HEK293 (cell line): ENCODE measurements around the gene DLGAP3.

Source experiments
- CTCF ChIA-PET: fragments of 350-600 bp; formaldehyde crosslinking; extraction: SDS; loops from one replicate; lab custom pipeline; 2021; ENCODE audit warnings: antibody characterized with exemption; lab: Yijun Ruan, JAX
- POLR2A ChIA-PET: fragments of 300-600 bp; formaldehyde crosslinking; extraction: SDS; loops from one replicate; lab custom pipeline; 2020; ENCODE audit warnings: antibody characterized with exemption, inconsistent platforms; lab: Yijun Ruan, JAX
- H3K27ac ChIP-seq: fragments of 200-500 bp; sonication (Bioruptor generic); 2 replicates; pipeline ENCODE4 v1.5.1; 2014; ENCODE audit warnings: low read depth, low read length, control low read depth, inconsistent platforms; ENCODE audit errors: extremely low read depth
- H3K36me3 ChIP-seq, 2 experiments: fragments of 200-500 bp in 1 of 2; sonication (Bioruptor generic) in 1 of 2; 1 replicate in 1 of 2; 2 replicates in 1 of 2; pipeline ENCODE4 v1.5.1; 2014 to 2017; ENCODE audit warnings: inconsistent platforms in 2 of 2, low read length in 2 of 2; ENCODE audit not compliant: control insufficient read depth in 2 of 2, insufficient read depth in 1 of 2
- H3K4me1 ChIP-seq: fragments of 200-500 bp; sonication (Bioruptor generic); 2 replicates; pipeline ENCODE4 v1.5.1; 2014; ENCODE audit warnings: mild to moderate bottlenecking, low read length, inconsistent platforms; ENCODE audit not compliant: control insufficient read depth, insufficient read depth
- H3K4me3 ChIP-seq: 2 replicates; pipeline ENCODE4 v1.5.1; 2011; ENCODE audit warnings: low read depth, mild to moderate bottlenecking, control low read depth, low read length, moderate library complexity
- H3K9me3 ChIP-seq: fragments of 200-500 bp; sonication (Bioruptor generic); 2 replicates; pipeline ENCODE4 v1.5.1; 2014; ENCODE audit warnings: low read depth, low read length, inconsistent platforms; ENCODE audit not compliant: control insufficient read depth, insufficient read depth
- BCL11B ChIP-seq: fragments of 450-650 bp; formaldehyde crosslinking; IDR thresholded peaks from 2 replicates; pipeline ENCODE4 v1.5.1; 2016; ENCODE audit warnings: low read depth, missing biosample characterization, missing genetic modification characterization
- SP7 ChIP-seq: fragments of 450-650 bp; formaldehyde crosslinking; IDR thresholded peaks from 2 replicates; pipeline ENCODE4 v1.5.1; 2016; ENCODE audit warnings: missing biosample characterization, missing genetic modification characterization
- YY1 ChIP-seq: fragments of 450-650 bp; formaldehyde crosslinking; IDR thresholded peaks from 2 replicates; pipeline ENCODE4 v1.5.1; 2018; ENCODE audit warnings: missing biosample characterization, missing genetic modification characterization
- YY2 ChIP-seq: fragments of 450-650 bp; formaldehyde crosslinking; IDR thresholded peaks from 2 replicates; pipeline ENCODE4 v1.5.1; 2016; ENCODE audit warnings: missing biosample characterization, missing genetic modification characterization
- ZBTB10 ChIP-seq: fragments of 450-650 bp; formaldehyde crosslinking; IDR thresholded peaks from 2 replicates; pipeline ENCODE4 v1.5.1; 2016; ENCODE audit warnings: missing biosample characterization, missing genetic modification characterization
- ZBTB17 ChIP-seq: fragments of 450-650 bp; formaldehyde crosslinking; IDR thresholded peaks from 2 replicates; pipeline ENCODE4 v1.5.1; 2016; ENCODE audit warnings: missing biosample characterization, missing genetic modification characterization
- ZBTB20 ChIP-seq: fragments of 450-650 bp; formaldehyde crosslinking; IDR thresholded peaks from 2 replicates; pipeline ENCODE4 v1.5.1; 2016; ENCODE audit warnings: missing biosample characterization, missing genetic modification characterization
- ZBTB44 ChIP-seq: fragments of 450-650 bp; IDR thresholded peaks from 2 replicates; pipeline ENCODE4 v1.5.1; 2018; ENCODE audit warnings: missing biosample characterization, mild to moderate bottlenecking, missing genetic modification characterization
- ZBTB7A ChIP-seq: fragments of 450-650 bp; formaldehyde crosslinking; IDR thresholded peaks from 2 replicates; pipeline ENCODE4 v1.5.1; 2016; ENCODE audit warnings: low read depth, missing biosample characterization, missing genetic modification characterization
- ZEB2 ChIP-seq: fragments of 450-650 bp; formaldehyde crosslinking; IDR thresholded peaks from 2 replicates; pipeline ENCODE4 v1.5.1; 2016; ENCODE audit warnings: missing biosample characterization, missing genetic modification characterization
- ZIC2 ChIP-seq: fragments of 450-650 bp; formaldehyde crosslinking; IDR thresholded peaks from 2 replicates; pipeline ENCODE4 v1.5.1; 2016; ENCODE audit warnings: missing biosample characterization, missing genetic modification characterization
- ZNF24 ChIP-seq: fragments of 450-650 bp; formaldehyde crosslinking; IDR thresholded peaks from 2 replicates; pipeline ENCODE4 v1.5.1; 2016; ENCODE audit warnings: missing biosample characterization, missing genetic modification characterization
- ZNF335 ChIP-seq: fragments of 450-650 bp; formaldehyde crosslinking; conservative IDR thresholded peaks from 2 replicates; pipeline ENCODE4 v1.5.1; 2016; ENCODE audit warnings: missing biosample characterization, missing genetic modification characterization
- ZNF341 ChIP-seq: fragments of 450-650 bp; formaldehyde crosslinking; IDR thresholded peaks from 2 replicates; pipeline ENCODE4; 2016; ENCODE audit warnings: low read depth, missing biosample characterization, missing genetic modification characterization
- ZNF354C ChIP-seq: fragments of 450-650 bp; formaldehyde crosslinking; IDR thresholded peaks from 2 replicates; pipeline ENCODE4 v1.5.1; 2016; ENCODE audit warnings: missing biosample characterization, missing genetic modification characterization, low read depth, borderline replicate concordance
- ZNF394 ChIP-seq: fragments of 450-650 bp; formaldehyde crosslinking; IDR thresholded peaks from 2 replicates; pipeline ENCODE4 v1.5.1; 2016; ENCODE audit warnings: missing biosample characterization, missing genetic modification characterization, mild to moderate bottlenecking, moderate library complexity, borderline replicate concordance
- ZNF416 ChIP-seq: fragments of 450-650 bp; formaldehyde crosslinking; IDR thresholded peaks from 2 replicates; pipeline ENCODE4 v1.5.1; 2016; ENCODE audit warnings: missing biosample characterization, missing genetic modification characterization
- ZNF510 ChIP-seq: fragments of 450-650 bp; formaldehyde crosslinking; IDR thresholded peaks from 2 replicates; pipeline ENCODE4 v1.5.1; 2018; ENCODE audit warnings: mild to moderate bottlenecking, missing genetic modification characterization, missing biosample characterization; ENCODE audit not compliant: insufficient replicate concordance
- ZNF544 ChIP-seq: fragments of 450-650 bp; formaldehyde crosslinking; IDR thresholded peaks from 2 replicates; pipeline ENCODE4 v1.5.0; 2017; ENCODE audit warnings: missing biosample characterization, missing genetic modification characterization
- ZNF561 ChIP-seq: fragments of 450-650 bp; IDR thresholded peaks from 2 replicates; pipeline ENCODE4 v1.5.1; 2018; ENCODE audit warnings: missing biosample characterization, missing genetic modification characterization, borderline replicate concordance
- ZNF610 ChIP-seq: fragments of 450-650 bp; formaldehyde crosslinking; IDR thresholded peaks from 2 replicates; pipeline ENCODE4 v1.5.1; 2016; ENCODE audit warnings: missing biosample characterization, missing genetic modification characterization, borderline replicate concordance
- ZNF629 ChIP-seq: fragments of 450-650 bp; formaldehyde crosslinking; IDR thresholded peaks from 2 replicates; pipeline ENCODE4 v1.5.1; 2017; ENCODE audit warnings: missing biosample characterization, missing genetic modification characterization
- ZNF76 ChIP-seq: fragments of 450-650 bp; formaldehyde crosslinking; IDR thresholded peaks from 2 replicates; pipeline ENCODE4; 2016; ENCODE audit warnings: low read depth, missing biosample characterization, missing genetic modification characterization, borderline replicate concordance
- TF ChIP-seq, protein P1 (sequence below): fragments of 450-650 bp; formaldehyde crosslinking; IDR thresholded peaks from 2 replicates; pipeline ENCODE4 v1.5.1; 2016; ENCODE audit warnings: missing biosample characterization, missing genetic modification characterization, low read depth

The DLGAP3 gene

GRCh38 chr1:34858901-34859445 lies 70.5 kb downstream of the DLGAP3 start:
- no peaks in the 10 kb centered on the region for H3K4me1 ChIP-seq
- ChIA-PET POLR2A (interaction anchor here (0.6 to 1.8 kb wide), 8 partner anchors 25 to 1426 kb away, joined by 3 to 10 read pairs (median 4); partner anchors contain the start of genes NCDN, TMEM35B and ZMYM1), CTCF (interaction anchor here (0.6 to 1.6 kb wide), 11 partner anchors 10 to 684 kb away, joined by 3 to 6 read pairs (median 3); no protein-coding TSS in a partner anchor)
- peak overlapping the region; percentile 24; the same call in 1 of the 2 replicates for H3K27ac ChIP-seq
- TF ChIP-seq ZBTB7A (tag by site-specific recombination) (no peak), YY1 (0 out of 2 replicates have a peak, but pooled peaks have one; percentile 7), ZNF335 (tag by site-specific recombination) (peak; percentile 77), ZNF341 (tag by site-specific recombination) (no peak), ZNF561 (tag by site-specific recombination) (no peak), ZNF24 (tag by site-specific recombination) (peak; percentile 69; the same call in 1 of the 2 replicates), ZNF629 (tag by site-specific recombination) (no peak)
- peaks cover 7 to 34% of the 10 kb centered on the region in 2 experiments; a peak in 2 of 3 replicates for H3K36me3 ChIP-seq
- no peaks in the 10 kb centered on the region for H3K9me3 ChIP-seq
- H3K4me3 ChIP-seq, result peak overlapping the region; percentile 73

DNA sequence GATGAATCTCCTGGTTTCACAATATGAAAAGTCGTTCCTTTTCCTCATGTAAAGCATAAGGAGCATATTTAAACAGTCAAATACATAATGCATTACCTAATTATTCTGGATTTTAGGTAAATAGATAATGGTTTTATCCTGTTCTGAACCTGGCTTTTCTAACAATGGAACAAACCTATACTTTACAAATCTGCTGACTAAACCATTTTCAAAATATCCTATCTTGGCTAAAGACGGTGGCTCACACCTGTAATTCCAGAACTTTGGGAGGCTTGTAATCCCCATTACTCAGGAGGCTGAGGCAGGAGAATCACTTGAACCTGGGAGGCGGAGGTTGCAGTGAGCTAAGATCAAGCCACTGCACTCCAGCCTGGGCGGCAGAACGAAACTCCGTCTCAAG lies 72.8 kb downstream of the DLGAP3 start:
- no peak for TF ChIP-seq ZNF354C (tag by site-specific recombination)
- no peak for TF ChIP-seq YY2 (tag by site-specific recombination)
- TF ChIP-seq ZNF510 (tag by site-specific recombination), result no peak
- no peak for TF ChIP-seq ZNF394
- H3K27ac ChIP-seq, result no peak overlapping the region
- H3K9me3 ChIP-seq, result no peaks in the 10 kb centered on the region
- POLR2A ChIA-PET, result interaction anchor here (0.6 kb wide), 1 partner anchor 27 kb away, joined by 3 read pairs; no protein-coding TSS in a partner anchor
- no peaks in the 10 kb centered on the region for H3K4me1 ChIP-seq
- peaks cover 7 to 49% of the 10 kb centered on the region in 2 experiments; a peak in 2 of 3 replicates for H3K36me3 ChIP-seq
- CTCF ChIA-PET, result interaction anchor here (2.2 kb wide), 1 partner anchor 10 kb away, joined by 9 read pairs; no protein-coding TSS in a partner anchor
- H3K4me3 ChIP-seq, result no peak overlapping the region

GRCh38 chr1:34852677-34853217 lies 76.7 kb downstream of the DLGAP3 start:
- Histone ChIP-seq H3K4me3 (no peak overlapping the region), H3K9me3 (no peaks in the 10 kb centered on the region), H3K36me3 (peaks cover 7 to 66% of the 10 kb centered on the region in 2 experiments; a peak in 2 of 3 replicates), H3K4me1 (no peaks in the 10 kb centered on the region), H3K27ac (no peak overlapping the region)
- ChIA-PET POLR2A (interaction anchor here (0.7 to 1.1 kb wide), 2 partner anchors 14 to 131 kb away, joined by 3 read pairs; no protein-coding TSS in a partner anchor), CTCF (interaction anchor here (0.5 to 2.5 kb wide), 60 partner anchors 9 to 991 kb away, joined by 3 to 66 read pairs (median 3); partner anchors contain the start of gene TMEM35B)
- TF ChIP-seq ZNF76 (tag by site-specific recombination) (peak; percentile 69; the same call in 1 of the 2 replicates), SP7 (peak; percentile 41; the same call in 1 of the 2 replicates), ZIC2 (tag by site-specific recombination) (peak; percentile 25; the same call in 1 of the 2 replicates), ZNF416 (tag by site-specific recombination) (no peak), ZNF610 (tag by site-specific recombination) (0 out of 2 replicates have a peak, but pooled peaks have one; percentile 28), BCL11B (tag by site-specific recombination) (no peak), ZBTB44 (tag by site-specific recombination) (no peak), ZEB2 (tag by site-specific recombination) (0 out of 2 replicates have a peak, but pooled peaks have one; percentile 65), ZNF544 (tag by site-specific recombination) (no peak), ZBTB20 (tag by site-specific recombination) (no peak), ZBTB17 (tag by site-specific recombination) (peak; percentile 93), ZBTB10 (tag by site-specific recombination) (no peak)
- TF ChIP-seq, protein P1, sequence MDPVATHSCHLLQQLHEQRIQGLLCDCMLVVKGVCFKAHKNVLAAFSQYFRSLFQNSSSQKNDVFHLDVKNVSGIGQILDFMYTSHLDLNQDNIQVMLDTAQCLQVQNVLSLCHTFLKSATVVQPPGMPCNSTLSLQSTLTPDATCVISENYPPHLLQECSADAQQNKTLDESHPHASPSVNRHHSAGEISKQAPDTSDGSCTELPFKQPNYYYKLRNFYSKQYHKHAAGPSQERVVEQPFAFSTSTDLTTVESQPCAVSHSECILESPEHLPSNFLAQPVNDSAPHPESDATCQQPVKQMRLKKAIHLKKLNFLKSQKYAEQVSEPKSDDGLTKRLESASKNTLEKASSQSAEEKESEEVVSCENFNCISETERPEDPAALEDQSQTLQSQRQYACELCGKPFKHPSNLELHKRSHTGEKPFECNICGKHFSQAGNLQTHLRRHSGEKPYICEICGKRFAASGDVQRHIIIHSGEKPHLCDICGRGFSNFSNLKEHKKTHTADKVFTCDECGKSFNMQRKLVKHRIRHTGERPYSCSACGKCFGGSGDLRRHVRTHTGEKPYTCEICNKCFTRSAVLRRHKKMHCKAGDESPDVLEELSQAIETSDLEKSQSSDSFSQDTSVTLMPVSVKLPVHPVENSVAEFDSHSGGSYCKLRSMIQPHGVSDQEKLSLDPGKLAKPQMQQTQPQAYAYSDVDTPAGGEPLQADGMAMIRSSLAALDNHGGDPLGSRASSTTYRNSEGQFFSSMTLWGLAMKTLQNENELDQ (tag by site-specific recombination), result no peak
